Measurements from ENCODE around the gene DKK3.
"Not testable (repeated sequence)": the region's sequence is repeated elsewhere in the genome, so short reads cannot be mapped to it uniquely, and the experiment has no call there.

DKK3 gene

DNA sequence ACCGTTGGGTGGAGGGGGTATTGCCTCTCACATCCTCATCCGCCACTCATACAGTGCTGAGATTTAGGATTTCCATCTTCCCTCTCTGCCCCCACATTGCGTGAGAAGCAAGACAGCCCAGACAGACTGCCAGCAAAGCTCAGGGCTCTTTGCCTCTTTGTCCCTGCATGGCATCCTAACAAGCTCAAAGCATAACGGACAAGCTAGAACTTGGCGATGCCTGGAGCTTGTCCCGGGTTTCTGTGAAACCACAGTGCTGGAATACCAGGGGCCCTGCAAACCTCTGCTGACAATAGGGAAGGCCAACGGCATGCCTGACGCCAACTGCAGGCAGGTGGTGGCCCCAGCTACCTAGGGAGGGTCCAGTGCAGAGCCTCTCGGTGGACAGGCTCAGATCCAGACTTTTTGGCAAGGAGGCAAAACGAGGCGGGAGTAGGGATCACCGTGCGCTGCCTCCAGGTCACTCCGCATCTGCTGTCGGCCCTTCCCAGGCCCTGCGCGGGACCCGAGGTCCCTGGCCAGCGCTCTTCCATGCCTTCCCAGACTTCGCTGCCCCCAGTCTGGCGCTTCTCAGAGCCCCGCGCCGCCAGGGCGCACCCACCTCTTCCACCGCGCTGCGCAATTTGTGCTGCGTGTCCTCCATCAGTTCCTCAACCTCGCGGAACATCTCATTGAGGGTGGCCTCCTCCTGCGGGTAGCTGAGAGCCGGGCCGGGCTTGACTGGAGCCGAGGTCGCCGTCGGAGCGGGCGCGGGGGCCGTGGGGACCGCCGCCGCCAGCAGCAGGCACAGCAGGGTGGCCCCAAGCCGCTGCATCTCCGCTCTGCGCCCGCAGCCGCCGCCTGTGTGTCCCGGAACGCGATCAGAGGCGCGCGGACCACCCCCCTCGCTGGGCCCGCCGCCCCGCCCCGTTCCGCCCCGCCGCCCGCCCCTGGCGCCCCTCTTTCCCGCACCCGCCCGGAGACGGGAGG lies at the start of gene DKK3:
DKK3 (minus strand) TSS at position 858 of the 969 bp plus-strand sequence; CDS start at position 814, 44 bp downstream.
- DNase-seq (ENCODE audit: low read depth, low spot score), result no peak

GRCh38 chr11:12057299-12057980 lies 49.0 kb upstream of the DKK3 start:
- DNase-seq (ENCODE audit: low read depth, low spot score), result no peak

DNA sequence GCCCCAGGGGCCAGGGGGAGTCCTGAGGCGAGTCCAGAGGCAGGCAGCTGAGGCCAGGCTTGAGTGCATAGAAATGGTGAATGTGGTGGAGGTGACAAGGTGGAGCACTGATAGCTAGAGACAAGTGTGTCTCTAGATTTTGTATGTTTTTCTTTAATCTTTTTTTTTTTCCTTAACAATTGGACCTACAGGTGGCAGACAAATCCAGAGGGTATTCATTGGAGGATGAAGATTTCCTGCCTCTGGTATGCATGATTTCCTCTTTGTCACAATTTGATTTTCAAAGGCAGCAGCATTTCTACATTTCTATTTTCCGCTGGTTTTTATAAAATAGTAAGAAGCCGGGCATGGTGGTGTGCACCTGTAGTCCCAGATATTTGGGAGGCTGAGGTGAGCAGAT lies 47.7 kb upstream of the DKK3 start:
- no peak for DNase-seq (ENCODE audit: low read depth, low spot score)

DNA sequence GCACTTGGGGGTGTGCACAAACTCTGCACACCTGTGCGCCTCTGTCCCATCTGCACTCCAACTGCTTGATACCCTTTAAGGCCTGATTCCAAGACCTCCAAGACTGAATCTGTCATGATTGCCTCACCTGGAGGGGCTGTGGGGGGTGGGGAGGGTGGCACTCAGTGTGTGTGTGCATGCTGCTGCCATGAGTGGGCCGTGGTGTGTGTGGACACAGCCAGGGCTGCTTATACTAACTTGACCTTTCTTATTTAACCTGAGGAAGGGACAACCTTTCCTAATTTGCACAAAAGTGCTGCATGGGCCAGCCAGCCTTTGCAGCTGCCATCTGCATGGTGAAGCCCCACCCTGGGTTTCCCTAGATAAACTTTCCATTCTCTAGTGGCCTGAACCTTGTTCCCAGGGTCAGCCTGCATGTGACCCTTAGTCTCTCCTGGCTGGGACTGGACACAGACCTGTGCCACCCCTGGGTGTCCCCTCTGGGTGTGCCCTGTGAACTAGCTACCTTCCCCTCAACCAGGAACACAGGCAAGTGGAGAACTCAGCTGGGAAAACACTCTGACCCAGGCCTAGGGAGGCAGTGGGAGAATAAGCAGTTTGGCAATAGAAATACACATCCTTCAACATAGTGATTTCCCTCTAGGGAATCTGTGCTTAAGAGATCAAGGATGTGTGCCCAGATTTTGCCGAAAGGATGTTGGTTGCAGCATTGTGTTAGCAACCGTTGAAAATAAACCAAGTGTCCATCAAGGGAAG lies 45.4 kb upstream of the DKK3 start:
- no peak for DNase-seq (ENCODE audit: low read depth, low spot score)

GRCh38 chr11:12052676-12053605 lies 44.5 kb upstream of the DKK3 start:
- peak; percentile 44 for DNase-seq (ENCODE audit: low read depth, low spot score)

GRCh38 chr11:12051287-12051662 lies 42.8 kb upstream of the DKK3 start:
- no peak for DNase-seq (ENCODE audit: low read depth, low spot score)

- DNase-seq (ENCODE audit: low read depth, low spot score), result no peak
These were observed 42.3 kb upstream of the DKK3 start for GRCh38 chr11:12050470-12051286.

DNA sequence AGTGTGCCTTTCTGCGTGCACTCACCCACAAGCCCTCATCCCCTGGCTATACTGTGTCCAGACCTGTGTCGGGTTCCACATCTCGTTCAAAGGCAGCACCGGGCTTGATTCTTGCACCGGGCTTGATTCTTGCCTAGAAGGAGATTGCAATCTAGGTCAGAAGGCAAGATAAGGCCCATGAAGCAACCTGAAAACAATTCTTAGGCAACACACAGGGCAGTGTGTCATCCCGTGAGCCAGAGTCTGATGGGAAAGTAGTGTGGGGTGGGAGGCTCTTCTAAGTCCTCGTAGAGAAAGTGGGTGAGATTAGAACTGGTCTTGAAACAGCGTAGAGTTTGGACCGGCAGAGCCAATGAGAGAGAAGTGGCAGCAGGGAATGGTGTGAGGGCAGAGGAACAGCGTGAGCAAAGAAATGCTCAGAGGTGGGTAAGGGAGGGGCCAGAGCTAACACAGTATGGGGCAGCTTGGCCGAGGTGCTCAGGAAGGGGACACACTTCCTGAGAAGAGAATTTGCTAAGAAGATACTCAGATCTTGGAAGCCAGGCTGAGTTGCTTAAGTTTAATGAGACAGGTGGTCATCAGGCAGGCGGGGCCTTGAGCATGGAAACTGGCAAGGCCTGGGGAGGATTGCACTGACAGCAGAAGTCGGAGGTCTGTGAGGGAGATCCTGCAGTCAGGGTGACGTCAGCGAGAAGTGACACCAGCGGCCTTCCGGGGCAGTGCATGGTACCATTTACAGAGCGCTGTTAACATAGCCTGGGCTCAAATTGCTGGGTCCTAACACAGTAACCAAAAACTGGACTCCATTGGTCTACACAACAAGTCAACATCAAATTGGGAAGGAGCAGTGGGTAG lies 40.7 kb upstream of the DKK3 start:
- DNase-seq (ENCODE audit: low read depth, low spot score), result no peak

GRCh38 chr11:12046636-12047236 lies 38.3 kb upstream of the DKK3 start:
- DNase-seq (ENCODE audit: low read depth, low spot score), result no peak

GRCh38 chr11:12045914-12046635 lies 37.6 kb upstream of the DKK3 start:
- no peak for DNase-seq (ENCODE audit: low read depth, low spot score)

- DNase-seq (ENCODE audit: low read depth, low spot score), result no peak
These were observed 36.4 kb upstream of the DKK3 start for GRCh38 chr11:12044799-12045198.

GRCh38 chr11:12043959-12044791 lies 35.7 kb upstream of the DKK3 start:
- peak; percentile 91 for DNase-seq (ENCODE audit: low read depth, low spot score)

GRCh38 chr11:12043221-12043620 lies 34.8 kb upstream of the DKK3 start:
- DNase-seq (ENCODE audit: low read depth, low spot score), result no peak

DNA sequence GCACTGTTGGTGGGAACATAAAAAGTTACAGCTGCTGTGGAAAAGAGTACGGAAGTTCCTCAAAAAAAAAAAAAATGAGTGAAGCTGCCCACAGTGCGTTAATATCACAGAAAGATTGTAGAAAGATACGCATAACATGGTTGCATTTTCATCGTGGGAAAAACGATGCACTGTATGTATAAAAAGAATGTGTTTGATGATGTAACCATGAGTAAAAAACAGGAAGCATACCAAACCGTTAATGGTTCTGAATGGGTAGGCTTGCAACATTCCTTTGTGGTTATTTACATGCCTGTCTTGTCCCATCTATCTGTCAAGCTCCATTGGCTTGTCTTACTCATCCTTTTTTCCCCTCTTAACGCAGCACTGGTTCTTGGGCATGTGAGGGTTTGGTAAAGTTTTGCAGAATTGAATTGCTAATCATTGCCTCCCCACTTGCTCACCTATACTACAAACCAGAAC lies 33.8 kb upstream of the DKK3 start:
- no peak for DNase-seq (ENCODE audit: low read depth, low spot score)

DNA sequence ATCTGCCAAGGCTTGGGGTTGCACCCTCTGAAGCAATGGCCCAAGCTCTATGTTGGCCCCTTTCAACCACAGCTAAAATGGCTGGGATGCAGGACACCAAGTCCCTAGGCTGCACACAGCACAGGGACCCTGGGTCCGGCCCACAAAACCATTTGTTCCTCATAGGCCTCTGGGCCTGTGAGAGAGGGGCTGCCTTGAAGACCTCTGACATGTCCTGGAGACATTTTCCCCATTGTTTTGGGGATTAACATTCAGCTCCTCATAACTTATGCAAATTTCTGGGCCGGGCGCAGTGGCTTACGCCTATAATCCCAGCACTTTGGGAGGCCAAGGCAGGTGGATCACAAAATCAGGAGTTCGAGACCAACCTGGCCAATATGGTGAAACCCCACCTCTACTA lies 32.3 kb upstream of the DKK3 start:
- DNase-seq (ENCODE audit: low read depth, low spot score), result not testable (repeated sequence)

DNA sequence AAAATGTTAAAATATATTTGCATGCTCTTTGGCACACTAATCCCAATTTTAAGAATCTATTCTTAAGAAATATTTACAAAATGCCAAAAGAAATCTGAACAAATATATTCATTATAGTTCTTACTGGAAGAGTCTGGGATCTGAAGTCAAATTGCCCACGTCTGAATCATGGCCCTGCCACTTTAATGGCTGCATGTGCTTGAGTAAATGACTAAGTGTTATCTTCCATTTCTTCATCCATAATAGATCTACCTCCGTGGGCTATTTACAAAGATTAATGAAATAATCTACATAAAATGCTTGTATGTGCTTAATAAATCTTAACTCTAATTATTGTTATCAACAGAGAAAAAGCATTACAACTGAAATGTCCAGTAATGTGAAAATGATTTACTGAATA lies 24.5 kb upstream of the DKK3 start:
- no peak for DNase-seq (ENCODE audit: low read depth, low spot score)

Data from ELF-1 (cell line).